HG02884 (cell line): ENCODE measurements around the gene ZBTB7C.
A peak's percentile ranks its signal among the peaks of the same experiment; 100 is the strongest.

ENCODE experiments used
- ATAC-seq: cut with Tn5 transposase; IDR thresholded peaks from one replicate; pipeline ENCODE4 v1.9.1; 2021; ENCODE audit warnings: mild to moderate bottlenecking, moderate library complexity; ENCODE audit not compliant: unreplicated experiment

Gene ZBTB7C

GRCh38 chr18:48131042-48131441 is 278.1 kb downstream of the ZBTB7C start:
- no peak for ATAC-seq

- ATAC-seq: no peak
Measured at GRCh38 chr18:48129621-48130082, 279.5 kb downstream of the ZBTB7C start.

DNA sequence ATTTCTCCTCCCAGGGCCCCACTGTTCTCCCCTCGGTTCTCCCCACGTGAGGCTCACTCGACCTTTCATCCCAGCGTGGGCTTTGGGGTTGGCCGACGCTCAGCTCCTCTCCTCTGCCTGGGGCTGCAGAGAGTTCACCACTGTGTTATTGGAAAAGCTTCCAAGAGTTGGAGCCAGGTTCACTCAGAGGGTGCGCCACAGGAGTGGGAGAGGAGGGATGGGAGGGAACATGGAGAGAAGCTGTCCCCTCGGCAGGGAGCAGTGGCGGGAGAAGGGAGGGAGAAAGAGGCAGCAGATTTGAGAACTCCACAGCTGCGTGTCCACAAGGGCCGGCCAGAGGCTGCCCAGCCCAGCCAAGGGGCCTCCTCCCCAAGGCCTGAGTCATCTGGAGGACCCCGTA is 281.6 kb downstream of the ZBTB7C start:
- ATAC-seq: no peak

- no peak for ATAC-seq
Measured at GRCh38 chr18:48126240-48126639, 282.9 kb downstream of the ZBTB7C start.

- no peak for ATAC-seq
Measured at GRCh38 chr18:48125724-48126123, 283.5 kb downstream of the ZBTB7C start.

DNA sequence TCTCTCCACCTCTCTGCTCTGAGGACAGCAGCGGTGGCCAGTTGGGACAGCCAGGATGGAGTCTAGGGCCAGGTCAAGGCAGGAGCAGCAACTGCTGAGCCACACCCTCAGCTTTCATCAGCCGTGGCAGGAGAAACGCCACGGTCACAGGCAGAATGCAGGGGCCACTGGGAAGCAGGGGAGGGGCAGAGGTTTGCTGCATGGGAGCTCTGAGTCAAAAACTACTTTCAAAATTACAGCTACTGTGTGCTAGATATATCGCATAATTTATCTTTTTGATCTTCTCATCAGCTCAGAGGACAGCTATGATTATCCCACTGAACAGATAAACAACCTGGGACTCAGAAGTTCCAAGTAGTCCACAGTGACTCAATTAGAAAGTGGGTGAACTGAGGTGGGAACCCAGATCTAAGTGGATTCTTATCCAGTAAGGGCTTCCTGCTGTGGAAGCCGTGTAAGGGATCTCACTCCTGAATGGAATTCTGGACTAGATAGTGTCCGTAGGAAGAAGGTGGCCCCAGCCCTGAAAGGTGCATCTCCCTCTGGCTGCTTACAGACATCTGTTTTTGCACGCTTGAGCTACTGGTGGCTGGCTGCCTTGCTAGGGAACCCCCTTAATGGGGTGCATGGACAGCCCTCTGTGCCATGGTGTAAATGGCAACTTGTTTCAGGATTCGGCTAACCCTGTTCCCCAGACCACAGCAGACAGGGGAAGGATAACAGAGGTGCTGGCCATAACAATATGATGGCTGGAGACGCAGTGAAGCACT is 284.1 kb downstream of the ZBTB7C start:
- peak; percentile 88 for ATAC-seq

DNA sequence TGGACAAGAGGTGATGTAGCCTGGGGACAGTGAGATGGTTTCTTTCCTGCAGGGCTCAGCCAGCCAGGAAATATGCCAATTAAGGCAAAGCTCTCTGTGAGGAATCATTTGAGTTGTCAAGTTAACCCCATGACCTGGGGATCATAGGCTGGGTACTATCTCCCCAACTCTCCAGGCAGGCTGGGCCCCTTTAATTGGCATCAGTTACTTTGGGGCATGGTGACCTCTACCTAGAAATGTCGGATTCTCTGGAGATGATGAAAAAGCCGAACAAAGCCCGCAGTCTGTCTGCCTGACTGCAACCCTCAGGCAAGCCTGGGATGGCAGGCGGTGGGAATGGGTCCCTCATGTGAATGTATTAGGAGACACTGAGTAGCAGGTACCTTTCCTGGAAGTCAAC is 285.2 kb downstream of the ZBTB7C start:
- no peak for ATAC-seq

GRCh38 chr18:48123324-48123723 is 285.9 kb downstream of the ZBTB7C start:
- no peak for ATAC-seq

GRCh38 chr18:48122816-48123215 is 286.4 kb downstream of the ZBTB7C start:
- no peak for ATAC-seq

DNA sequence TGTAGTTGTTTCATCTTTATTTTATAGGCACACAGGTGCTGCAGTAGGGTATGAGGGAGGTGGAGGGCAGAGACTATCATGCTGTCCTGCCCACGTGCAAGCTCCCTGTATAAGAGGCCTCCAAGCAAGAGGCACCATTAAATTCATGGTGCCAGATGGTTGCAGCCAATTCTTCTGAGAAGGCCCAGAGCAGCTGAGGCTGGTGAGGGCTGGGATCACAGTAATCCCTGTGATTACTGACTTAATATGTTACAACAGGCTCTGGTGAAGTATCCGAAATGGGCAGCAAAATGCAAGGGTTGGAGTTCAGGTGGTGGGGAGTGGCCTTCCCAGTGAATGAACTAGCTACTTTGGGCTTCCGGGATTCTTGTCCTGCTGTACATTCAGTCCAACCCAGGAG is 286.8 kb downstream of the ZBTB7C start:
- no peak for ATAC-seq

DNA sequence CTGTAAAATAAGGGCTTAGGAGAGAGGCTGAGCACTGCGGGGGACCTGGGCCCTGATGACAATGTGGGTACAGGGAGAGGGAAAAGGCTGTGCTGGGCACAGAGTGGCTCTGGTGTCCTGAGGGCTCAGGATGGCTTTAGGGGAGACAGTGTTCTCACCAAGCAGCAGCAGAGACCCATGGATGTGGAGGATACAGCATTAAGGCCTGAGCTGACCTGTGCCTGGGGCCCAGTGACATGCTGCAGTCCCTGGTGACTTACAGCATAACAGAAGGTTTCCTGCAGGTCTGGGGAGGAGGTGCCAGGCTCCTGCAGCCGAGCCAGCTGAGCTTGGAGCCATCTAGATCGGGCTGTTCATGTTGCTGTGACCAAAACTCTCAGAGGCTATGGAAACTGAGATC is 287.4 kb downstream of the ZBTB7C start:
- ATAC-seq: no peak

DNA sequence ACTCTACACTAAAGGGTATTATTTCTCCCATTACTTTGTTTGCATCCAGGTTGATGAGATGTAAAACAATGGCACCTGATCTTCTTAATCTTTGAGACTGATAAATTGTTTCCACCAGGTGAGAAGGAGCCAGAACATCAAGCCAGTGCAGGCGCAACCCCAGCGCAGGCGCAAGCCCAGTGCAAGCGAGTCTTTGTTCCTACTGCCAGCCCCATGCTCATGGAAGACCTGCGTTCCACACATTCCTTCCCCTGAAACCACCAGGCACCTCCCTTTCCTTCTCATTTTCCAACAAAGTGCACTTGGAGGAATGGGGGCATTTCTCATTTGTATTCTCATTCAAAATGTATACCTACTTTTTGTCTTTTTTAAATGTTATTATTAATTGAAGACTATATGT is 290.0 kb downstream of the ZBTB7C start:
- no peak for ATAC-seq

- no peak for ATAC-seq
Measured at GRCh38 chr18:48116873-48117630, 292.1 kb downstream of the ZBTB7C start.

GRCh38 chr18:48116017-48116416 is 293.2 kb downstream of the ZBTB7C start:
- ATAC-seq: no peak

DNA sequence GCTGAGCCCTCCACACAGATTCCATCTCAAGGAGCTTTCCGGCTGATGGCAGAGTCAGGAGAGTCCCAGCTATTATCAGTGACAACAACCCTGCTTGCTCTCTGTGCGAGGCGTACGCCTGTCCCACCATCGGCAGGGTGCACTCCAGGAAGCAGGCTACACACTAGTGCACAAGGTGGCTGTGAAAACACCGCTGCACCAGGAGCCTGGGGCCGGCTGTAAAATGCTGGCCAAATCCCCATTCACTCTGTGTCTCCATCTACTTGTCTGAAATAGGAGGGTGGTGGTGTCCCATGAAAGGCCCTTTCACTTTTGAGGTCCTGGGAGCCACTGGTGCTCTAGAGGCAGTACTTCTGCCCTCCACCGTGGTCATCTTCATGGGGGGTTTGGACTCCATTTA is 295.5 kb downstream of the ZBTB7C start:
- no peak for ATAC-seq

DNA sequence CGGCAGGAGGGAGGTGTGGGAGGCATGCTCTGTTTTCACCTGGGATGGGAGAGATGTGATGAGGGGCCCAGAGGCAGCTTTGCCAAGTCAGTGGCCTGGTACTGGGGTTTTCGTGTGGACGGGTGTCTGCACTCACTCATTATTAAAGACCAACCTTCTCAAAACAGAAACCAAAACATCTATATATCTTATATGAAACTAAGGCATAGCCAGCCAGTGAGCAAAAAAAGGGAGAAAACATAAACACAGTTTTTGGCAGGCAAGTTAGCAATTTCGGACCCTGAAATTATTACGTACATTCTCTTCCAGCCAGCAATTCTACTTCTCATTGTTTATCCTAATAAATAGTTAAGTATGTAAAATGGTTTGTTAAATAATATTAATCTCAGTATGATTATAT is 297.6 kb downstream of the ZBTB7C start:
- no peak for ATAC-seq

DNA sequence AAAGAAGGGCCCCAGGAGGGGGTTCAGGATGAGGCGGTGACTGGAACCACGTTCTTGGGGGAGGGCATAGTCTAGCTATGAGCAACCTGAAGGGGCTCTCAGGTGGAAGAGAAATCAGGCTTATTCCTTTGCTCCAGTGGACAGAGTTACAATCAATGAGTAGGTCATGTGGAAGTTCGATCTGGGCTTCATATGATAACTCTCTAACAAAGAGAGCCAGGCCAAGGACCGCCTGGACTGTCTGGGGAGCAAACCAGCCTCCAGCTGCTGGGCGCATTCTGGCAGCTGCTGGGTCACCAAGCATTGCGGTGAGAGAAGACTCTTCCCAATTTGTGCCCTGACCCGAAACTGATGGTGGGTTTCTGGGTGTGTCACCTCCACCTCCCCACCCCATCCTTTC is 298.4 kb downstream of the ZBTB7C start:
- no peak for ATAC-seq

DNA sequence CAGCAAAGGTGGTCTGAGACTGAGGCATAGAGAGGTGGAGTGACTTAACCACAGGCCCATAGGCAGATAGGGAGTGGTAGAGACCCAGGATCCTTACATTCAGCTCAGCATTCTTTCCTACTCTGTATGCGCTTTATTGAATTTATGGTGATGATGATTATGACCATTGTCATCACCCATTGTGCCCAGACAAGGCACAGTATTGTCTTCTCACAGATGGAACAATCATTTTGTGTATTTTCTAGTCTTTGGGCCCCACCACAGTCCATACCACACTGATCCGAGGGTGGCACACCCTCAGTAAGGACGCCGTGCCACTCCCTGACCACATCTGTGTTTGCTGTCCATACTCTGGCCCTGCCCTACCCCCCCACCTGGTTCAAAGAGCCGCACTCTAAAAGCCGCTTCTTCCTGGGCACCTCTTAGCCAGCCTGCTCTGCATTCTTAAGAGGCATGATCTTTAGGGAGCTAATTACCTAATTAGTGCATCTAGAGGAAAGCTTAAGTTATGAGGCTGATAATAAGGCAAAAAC is 299.2 kb downstream of the ZBTB7C start:
- ATAC-seq: no peak

DNA sequence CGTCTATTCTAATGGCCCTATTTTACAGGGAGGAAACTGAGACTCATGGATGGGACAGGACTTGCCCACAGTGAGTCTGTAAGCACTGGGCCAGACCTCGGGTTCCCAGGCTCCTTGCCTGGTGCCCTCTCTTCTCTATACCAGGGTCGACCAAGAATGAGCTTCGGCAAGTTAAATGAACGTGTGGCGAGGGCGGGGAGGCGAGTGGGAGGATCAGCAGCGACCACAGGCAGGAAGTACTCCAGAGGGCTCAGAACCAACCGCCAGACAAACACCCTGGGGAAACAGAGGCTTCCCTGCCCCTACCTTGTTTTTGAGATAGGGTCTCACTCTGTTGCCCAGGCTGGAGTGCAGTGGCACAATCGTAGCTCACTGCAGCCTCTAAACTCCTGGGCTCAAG is 301.0 kb downstream of the ZBTB7C start:
- ATAC-seq: no peak

- ATAC-seq: no peak
Measured at GRCh38 chr18:48106976-48107781, 302.0 kb downstream of the ZBTB7C start.

DNA sequence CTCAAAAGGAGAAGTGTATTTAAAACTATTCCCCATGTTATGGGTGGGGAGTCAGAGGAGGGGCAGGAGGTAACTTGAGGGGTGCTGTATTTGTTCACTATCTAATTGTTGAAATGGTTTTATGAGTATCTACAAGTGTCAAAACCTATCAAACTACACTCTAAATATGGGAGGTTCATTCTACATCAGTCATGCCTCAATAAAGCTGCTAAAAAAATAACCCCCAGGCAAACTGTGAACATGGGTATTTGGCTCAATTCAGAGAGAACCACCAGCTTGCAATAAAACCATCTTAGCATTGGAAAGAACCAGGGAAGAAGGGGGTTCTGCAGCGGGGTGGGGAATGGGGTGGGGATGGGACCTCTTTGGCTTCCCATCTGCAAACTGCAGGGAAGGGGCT is 302.7 kb downstream of the ZBTB7C start:
- no peak for ATAC-seq
